ENCODE results near the gene ATCAY.

Gene ATCAY

DNA sequence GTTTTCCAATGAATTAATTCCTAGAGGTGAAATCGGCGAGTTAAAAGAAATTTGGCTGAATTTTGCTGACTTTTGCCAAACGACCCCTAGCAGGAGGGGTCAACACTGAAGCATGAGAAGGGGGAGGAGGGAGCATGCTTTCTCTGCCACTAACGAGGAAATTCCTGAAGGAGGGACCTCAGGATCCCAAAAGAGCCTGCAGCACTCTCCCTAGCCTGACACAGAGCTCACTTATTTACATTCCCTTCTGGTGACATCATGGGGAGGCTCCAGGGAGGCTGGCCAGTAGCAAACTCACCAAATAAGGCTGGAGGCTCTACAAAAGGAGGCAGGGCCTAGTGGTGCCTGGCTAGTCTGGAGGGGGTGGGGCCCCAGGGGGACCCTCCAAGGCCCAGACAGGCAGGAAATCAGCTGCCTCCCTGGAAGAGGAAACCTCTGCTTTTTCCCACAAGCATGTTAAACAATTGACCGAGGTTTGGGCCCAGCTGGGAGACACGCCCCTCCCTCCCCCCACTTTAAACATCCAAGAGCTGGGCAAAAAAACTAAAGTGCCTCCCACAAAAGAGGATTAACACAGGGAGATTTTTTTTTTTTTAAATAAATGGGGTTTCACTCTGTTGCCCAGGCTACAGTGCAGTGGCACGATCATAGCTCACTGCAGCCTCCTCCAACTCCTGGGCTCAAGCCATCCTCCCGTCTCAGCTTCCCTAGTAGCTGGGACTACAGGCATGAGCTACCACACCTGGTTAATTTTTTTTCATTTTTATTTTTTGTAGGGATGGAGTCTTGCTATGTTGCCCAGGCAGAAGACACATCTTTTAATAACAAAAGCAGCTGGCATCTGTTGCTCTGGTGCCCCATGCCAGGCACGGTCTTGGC, 88.3 kb downstream of the ATCAY start:
- H3K79me2 ChIP-seq (ENCODE audit: insufficient read depth, low read length), result peaks cover 44% of the 10 kb centered on the region
- H3K36me3 ChIP-seq (ENCODE audit: insufficient read depth, low read length), result peaks cover 46% of the 10 kb centered on the region
- TF ChIP-seq EZH2 (IDR thresholded peaks at IDR 0.05; ENCODE audit: borderline replicate concordance, low read depth, low read length, severe bottlenecking), result no peak
- no peaks in the 10 kb centered on the region for H3K9me3 ChIP-seq (ENCODE audit: insufficient read depth, low read length, severe bottlenecking)
- DNase-seq (peak; percentile 19), ATAC-seq (ENCODE audit: insufficient read depth, low read depth) (no peak)
- peaks cover 26% of the 10 kb centered on the region for H3K4me1 ChIP-seq (ENCODE audit: insufficient read depth, low read length)
- H3K27ac ChIP-seq (ENCODE audit: low read length), result 0 out of 2 replicates have a peak overlapping the region, but pooled peaks have one; percentile 32
- no peak overlapping the region for H2AFZ ChIP-seq (ENCODE audit: low read depth, low read length)
- H3K4me2 ChIP-seq (ENCODE audit: insufficient read depth, low read length), result peak overlapping the region; percentile 85; the same call in 1 of the 2 replicates
- no peak overlapping the region for H3K4me3 ChIP-seq (ENCODE audit: low read depth in 1 of 2, low read length in 2 of 2)
- peaks cover 37% of the 10 kb centered on the region for H4K20me1 ChIP-seq (ENCODE audit: insufficient read depth, low read length)
- no peaks in the 10 kb centered on the region for H3K27me3 ChIP-seq (ENCODE audit: insufficient read depth, low read length, poor library complexity)
- H3K9ac ChIP-seq (ENCODE audit: low read depth, low read length), result peak overlapping the region; percentile 92; the same call in 1 of the 2 replicates

GRCh38 chr19:3969435-3970312, 89.2 kb downstream of the ATCAY start:
- no peaks in the 10 kb centered on the region for H3K27me3 ChIP-seq (ENCODE audit: insufficient read depth, low read length, poor library complexity)
- peaks cover 44% of the 10 kb centered on the region for H3K79me2 ChIP-seq (ENCODE audit: insufficient read depth, low read length)
- peak overlapping the region; percentile 79; the same call in 1 of the 2 replicates for H3K27ac ChIP-seq (ENCODE audit: low read length)
- ATAC-seq (ENCODE audit: insufficient read depth, low read depth) (no peak), DNase-seq (no peak)
- H3K4me2 ChIP-seq (ENCODE audit: insufficient read depth, low read length), result peak overlapping the region; percentile 85
- H3K9me3 ChIP-seq (ENCODE audit: insufficient read depth, low read length, severe bottlenecking), result no peaks in the 10 kb centered on the region
- peak overlapping the region; percentile 98 to 100; a peak in 3 of 4 replicates for H3K4me3 ChIP-seq (ENCODE audit: low read depth in 1 of 2, low read length in 2 of 2)
- H3K4me1 ChIP-seq (ENCODE audit: insufficient read depth, low read length), result peaks cover 26% of the 10 kb centered on the region
- no peak overlapping the region for H2AFZ ChIP-seq (ENCODE audit: low read depth, low read length)
- no peak for TF ChIP-seq CTCF (IDR thresholded peaks at IDR 0.05; ENCODE audit: borderline replicate concordance, extremely low read depth, low read length, poor library complexity, severe bottlenecking)
- H3K36me3 ChIP-seq (ENCODE audit: insufficient read depth, low read length), result peaks cover 39% of the 10 kb centered on the region
- peak overlapping the region; percentile 92 for H3K9ac ChIP-seq (ENCODE audit: low read depth, low read length)
- H4K20me1 ChIP-seq (ENCODE audit: insufficient read depth, low read length), result peaks cover 37% of the 10 kb centered on the region

DNA sequence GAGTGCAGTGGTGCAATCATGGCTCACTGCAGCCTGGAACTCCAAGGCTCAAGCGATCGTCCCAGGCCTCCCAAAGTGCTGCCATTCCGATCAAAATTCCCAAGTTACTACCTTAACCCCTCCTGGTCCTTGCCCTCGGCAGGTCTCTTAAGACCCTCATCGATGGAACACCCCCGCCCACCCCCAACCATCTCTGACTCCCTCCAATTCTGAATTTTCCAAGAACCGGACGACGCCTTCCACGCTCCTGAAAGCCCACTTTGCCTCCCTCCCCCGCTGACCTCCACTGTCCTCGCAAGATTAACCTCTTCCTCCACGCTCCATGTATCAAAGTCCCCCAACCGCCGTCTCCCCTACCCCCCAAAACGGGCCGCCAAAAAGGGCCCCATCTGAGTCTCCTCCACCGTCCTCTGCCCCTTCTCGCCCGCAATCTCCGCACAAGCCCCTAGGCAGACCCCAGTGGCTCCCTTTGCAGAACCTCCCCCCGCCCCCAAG, 89.9 kb downstream of the ATCAY start:
- no peaks in the 10 kb centered on the region for H3K9me3 ChIP-seq (ENCODE audit: insufficient read depth, low read length, severe bottlenecking)
- H3K27me3 ChIP-seq (ENCODE audit: insufficient read depth, low read length, poor library complexity), result no peaks in the 10 kb centered on the region
- peaks cover 44% of the 10 kb centered on the region for H3K79me2 ChIP-seq (ENCODE audit: insufficient read depth, low read length)
- H3K9ac ChIP-seq (ENCODE audit: low read depth, low read length), result peak overlapping the region; percentile 92
- peaks cover 26% of the 10 kb centered on the region for H3K4me1 ChIP-seq (ENCODE audit: insufficient read depth, low read length)
- ATAC-seq (ENCODE audit: insufficient read depth, low read depth) (no peak; the same call in 1 of the 3 replicates), DNase-seq (no peak)
- peak overlapping the region; percentile 80 for H2AFZ ChIP-seq (ENCODE audit: low read depth, low read length)
- TF ChIP-seq CTCF (IDR thresholded peaks at IDR 0.05; ENCODE audit: borderline replicate concordance, extremely low read depth, low read length, poor library complexity, severe bottlenecking) (no peak), EZH2 (IDR thresholded peaks at IDR 0.05; ENCODE audit: borderline replicate concordance, low read depth, low read length, severe bottlenecking) (no peak)
- peaks cover 37% of the 10 kb centered on the region for H4K20me1 ChIP-seq (ENCODE audit: insufficient read depth, low read length)
- H3K27ac ChIP-seq (ENCODE audit: low read length), result peak overlapping the region; percentile 79
- H3K4me2 ChIP-seq (ENCODE audit: insufficient read depth, low read length), result peak overlapping the region; percentile 85
- H3K36me3 ChIP-seq (ENCODE audit: insufficient read depth, low read length), result peaks cover 36% of the 10 kb centered on the region
- peak overlapping the region; percentile 98 to 100 for H3K4me3 ChIP-seq (ENCODE audit: low read depth in 1 of 2, low read length in 2 of 2)
